NCI-H1436 (cell line): ENCODE results near the gene VILL.
"Not testable (repeated sequence)": the region's sequence is repeated elsewhere in the genome, so short reads cannot be mapped to it uniquely, and the experiment has no call there.

Source experiments
- DNase-seq: peaks from one replicate; lab custom pipeline; 2025; lab: John Stamatoyannopoulos, UW

VILL gene

GRCh38 chr3:37986479-37987314, 3.9 kb upstream of the VILL start:
- DNase-seq, result no peak

- DNase-seq, result no peak
These were observed 3.3 kb upstream of the VILL start for GRCh38 chr3:37987315-37987697.

- DNase-seq, result no peak
These were observed 2.8 kb upstream of the VILL start for GRCh38 chr3:37987751-37988179.

GRCh38 chr3:37988376-37988775, 2.2 kb upstream of the VILL start:
- not testable (repeated sequence) for DNase-seq

GRCh38 chr3:37988931-37989525, 1.6 kb upstream of the VILL start:
- DNase-seq, result no peak

- DNase-seq, result no peak
These were observed 635 bp upstream of the VILL start for GRCh38 chr3:37989821-37990480.

GRCh38 chr3:37991109-37991508, 523 bp downstream of the VILL start:
- DNase-seq, result no peak

- DNase-seq, result no peak
These were observed 1.2 kb downstream of the VILL start for GRCh38 chr3:37991823-37992222.

GRCh38 chr3:37992271-37993066, 1.9 kb downstream of the VILL start:
- no peak for DNase-seq

- DNase-seq, result no peak
These were observed 2.5 kb downstream of the VILL start for GRCh38 chr3:37993067-37993455.

- DNase-seq, result no peak
These were observed 2.9 kb downstream of the VILL start for GRCh38 chr3:37993460-37993819.

- DNase-seq, result no peak
These were observed 3.4 kb downstream of the VILL start for GRCh38 chr3:37993820-37994638.

- no peak for DNase-seq
These were observed 4.0 kb downstream of the VILL start for GRCh38 chr3:37994639-37994972.

GRCh38 chr3:37995652-37996641, 5.4 kb downstream of the VILL start:
- no peak for DNase-seq

- peak; percentile 21 for DNase-seq
These were observed 6.3 kb downstream of the VILL start for GRCh38 chr3:37996785-37997301.

GRCh38 chr3:37997342-37997741, 6.8 kb downstream of the VILL start:
- no peak for DNase-seq

- no peak for DNase-seq
These were observed 7.3 kb downstream of the VILL start for GRCh38 chr3:37997791-37998370.

GRCh38 chr3:37999836-38000235, 9.2 kb downstream of the VILL start:
- DNase-seq, result no peak

GRCh38 chr3:38000242-38000916, 9.8 kb downstream of the VILL start:
- no peak for DNase-seq
